Measurements from ENCODE around the gene TADA2A.

DNA sequence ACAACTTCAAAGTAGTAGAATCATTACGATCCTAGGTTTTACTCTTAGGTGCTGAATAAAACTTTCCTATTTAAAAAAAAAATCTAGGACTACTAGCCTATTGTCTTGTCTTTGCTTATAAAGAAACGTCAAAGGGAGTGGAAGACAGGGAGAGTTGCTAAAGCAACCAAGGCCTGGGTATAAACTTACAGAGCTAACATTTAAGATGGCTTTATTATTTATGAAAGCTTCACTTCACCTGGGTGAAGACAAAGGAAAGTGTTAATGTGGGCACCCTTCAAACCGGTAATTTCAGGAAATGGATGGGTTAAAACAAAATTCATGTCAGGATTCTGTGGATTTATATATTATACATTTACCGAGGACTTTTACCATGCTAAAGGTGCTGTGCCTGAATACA is 85.5 kb downstream of the TADA2A start:
- no peak for TF ChIP-seq CTCF (IDR thresholded peaks at IDR 0.05; ENCODE audit: poor library complexity)
- no peak for TF ChIP-seq EZH2 (IDR thresholded peaks at IDR 0.05; ENCODE audit: borderline replicate concordance)
